Limb (tissue), 2 donors: ENCODE measurements around the gene CRMP1.

Source experiments
- DNase-seq, 2 donors: peaks; one replicate each; pipeline ENCODE4 v3.0.0-alpha.2; 2016; ENCODE audit errors: extremely low spot score in 2 of 2

CRMP1 gene

GRCh38 chr4:5889002-5889696, 3.7 kb downstream of the CRMP1 start:
- no peak for DNase-seq

- DNase-seq, result peak in 1 of 2 donors; percentile 79
Measured at GRCh38 chr4:5888222-5889001, 4.5 kb downstream of the CRMP1 start.

- DNase-seq, result peak in 1 of 2 donors; percentile 73
Measured at GRCh38 chr4:5887361-5888221, 5.3 kb downstream of the CRMP1 start.

- no peak for DNase-seq
Measured at GRCh38 chr4:5887011-5887360, 5.9 kb downstream of the CRMP1 start.

- DNase-seq, result no peak
Measured at GRCh38 chr4:5885733-5886132, 7.2 kb downstream of the CRMP1 start.

GRCh38 chr4:5884796-5885195, 8.1 kb downstream of the CRMP1 start:
- DNase-seq, result no peak

- no peak for DNase-seq
Measured at GRCh38 chr4:5883916-5884315, 9.0 kb downstream of the CRMP1 start.

GRCh38 chr4:5882947-5883346, 9.9 kb downstream of the CRMP1 start:
- no peak for DNase-seq

GRCh38 chr4:5881340-5881739, 11.5 kb downstream of the CRMP1 start:
- DNase-seq, result no peak

GRCh38 chr4:5878359-5878758, 14.5 kb downstream of the CRMP1 start:
- no peak for DNase-seq

GRCh38 chr4:5877392-5877791, 15.5 kb downstream of the CRMP1 start:
- no peak for DNase-seq

- no peak for DNase-seq
Measured at GRCh38 chr4:5874811-5875449, 18.0 kb downstream of the CRMP1 start.

- no peak for DNase-seq
Measured at GRCh38 chr4:5870701-5871100, 22.2 kb downstream of the CRMP1 start.

- DNase-seq, result no peak
Measured at GRCh38 chr4:5869966-5870619, 22.8 kb downstream of the CRMP1 start.

GRCh38 chr4:5867866-5868265, 25.0 kb downstream of the CRMP1 start:
- DNase-seq, result no peak

GRCh38 chr4:5866841-5867813, 25.8 kb downstream of the CRMP1 start:
- no peak for DNase-seq

GRCh38 chr4:5865896-5866599, 26.8 kb downstream of the CRMP1 start:
- DNase-seq, result no peak

- no peak for DNase-seq
Measured at GRCh38 chr4:5863461-5864113, 29.3 kb downstream of the CRMP1 start.
